Measurements from ENCODE around the gene RPE.

The RPE gene

GRCh38 chr2:210000464-210001324 is 1.7 kb upstream of the RPE start:
- no peak for DNase-seq (ENCODE audit: low read depth)

GRCh38 chr2:210003359-210003758 is 921 bp downstream of the RPE start:
- no peak for DNase-seq (ENCODE audit: low read depth)

- no peak for DNase-seq (ENCODE audit: low read depth)
These were observed 2.4 kb downstream of the RPE start for GRCh38 chr2:210004881-210005280.

- no peak for DNase-seq (ENCODE audit: low read depth)
These were observed 5.5 kb downstream of the RPE start for GRCh38 chr2:210007895-210008294.

GRCh38 chr2:210009126-210009525 is 6.7 kb downstream of the RPE start:
- no peak for DNase-seq (ENCODE audit: low read depth)

- DNase-seq (ENCODE audit: low read depth): no peak
These were observed 7.5 kb downstream of the RPE start for GRCh38 chr2:210009896-210010295.

GRCh38 chr2:210020138-210020537 is 17.7 kb downstream of the RPE start:
- no peak for DNase-seq (ENCODE audit: low read depth)

- no peak for DNase-seq (ENCODE audit: low read depth)
These were observed 20.4 kb downstream of the RPE start for GRCh38 chr2:210022824-210023223.

- no peak for DNase-seq (ENCODE audit: low read depth)
These were observed 25.2 kb downstream of the RPE start for GRCh38 chr2:210027608-210028007.

GRCh38 chr2:210028178-210028577 is 25.7 kb downstream of the RPE start:
- no peak for DNase-seq (ENCODE audit: low read depth)

GRCh38 chr2:210034087-210034683 is 31.7 kb downstream of the RPE start:
- no peak for DNase-seq (ENCODE audit: low read depth)

- no peak for DNase-seq (ENCODE audit: low read depth)
These were observed 33.2 kb downstream of the RPE start for GRCh38 chr2:210035679-210036078.

GRCh38 chr2:210038078-210038477 is 35.6 kb downstream of the RPE start:
- DNase-seq (ENCODE audit: low read depth): no peak

- no peak for DNase-seq (ENCODE audit: low read depth)
These were observed 44.5 kb downstream of the RPE start for GRCh38 chr2:210046851-210047500.

GRCh38 chr2:210049831-210050230 is 47.4 kb downstream of the RPE start:
- no peak for DNase-seq (ENCODE audit: low read depth)

GRCh38 chr2:210050885-210051284 is 48.4 kb downstream of the RPE start:
- DNase-seq (ENCODE audit: low read depth): no peak

GRCh38 chr2:210054696-210055095 is 52.3 kb downstream of the RPE start:
- no peak for DNase-seq (ENCODE audit: low read depth)

GRCh38 chr2:210055825-210056224 is 53.4 kb downstream of the RPE start:
- no peak for DNase-seq (ENCODE audit: low read depth)

- no peak for DNase-seq (ENCODE audit: low read depth)
These were observed 60.9 kb downstream of the RPE start for GRCh38 chr2:210063306-210063705.

Data from EH (cell line).